ENCODE results near the gene TSHZ2.
"Not testable (repeated sequence)": the region's sequence is repeated elsewhere in the genome, so short reads cannot be mapped to it uniquely, and the experiment has no call there.

The TSHZ2 gene

GRCh38 chr20:53510704-53511103 is 538.5 kb downstream of the TSHZ2 start:
- no peaks in the 10 kb centered on the region for H3K27me3 ChIP-seq (ENCODE audit: control insufficient read depth, insufficient read depth, low read length)
- no peaks in the 10 kb centered on the region for H3K4me1 ChIP-seq (ENCODE audit: control insufficient read depth, insufficient read depth, low read length)
- H3K4me3 ChIP-seq (ENCODE audit: low read length): no peak overlapping the region
- no CpG with 5 or more reads among the region's 8 CpGs for WGBS (ENCODE audit: insufficient coverage, insufficient read length)
- no peak for DNase-seq (ENCODE audit: low read depth, low spot score)
- H3K27ac ChIP-seq (ENCODE audit: low read length): no peak overlapping the region
- H3K36me3 ChIP-seq (ENCODE audit: control insufficient read depth, insufficient read depth, low read length): no peaks in the 10 kb centered on the region
- H3K9me3 ChIP-seq (ENCODE audit: control insufficient read depth, insufficient read depth, low read length): no peaks in the 10 kb centered on the region

- Histone ChIP-seq H3K27ac (ENCODE audit: low read length) (no peak overlapping the region), H3K27me3 (ENCODE audit: control insufficient read depth, insufficient read depth, low read length) (no peaks in the 10 kb centered on the region), H3K4me3 (ENCODE audit: low read length) (no peak overlapping the region), H3K9me3 (ENCODE audit: control insufficient read depth, insufficient read depth, low read length) (no peaks in the 10 kb centered on the region), H3K4me1 (ENCODE audit: control insufficient read depth, insufficient read depth, low read length) (no peaks in the 10 kb centered on the region), H3K36me3 (ENCODE audit: control insufficient read depth, insufficient read depth, low read length) (no peaks in the 10 kb centered on the region)
- DNase-seq (ENCODE audit: low read depth, low spot score): no peak
- no CpG with 5 or more reads among the region's 9 CpGs for WGBS (ENCODE audit: insufficient coverage, insufficient read length)
These were observed 539.9 kb downstream of the TSHZ2 start for GRCh38 chr20:53512076-53512475.

GRCh38 chr20:53513168-53513488 is 541.0 kb downstream of the TSHZ2 start:
- Histone ChIP-seq H3K36me3 (ENCODE audit: control insufficient read depth, insufficient read depth, low read length) (no peaks in the 10 kb centered on the region), H3K27ac (ENCODE audit: low read length) (no peak overlapping the region), H3K9me3 (ENCODE audit: control insufficient read depth, insufficient read depth, low read length) (no peaks in the 10 kb centered on the region), H3K4me1 (ENCODE audit: control insufficient read depth, insufficient read depth, low read length) (no peaks in the 10 kb centered on the region), H3K27me3 (ENCODE audit: control insufficient read depth, insufficient read depth, low read length) (no peaks in the 10 kb centered on the region), H3K4me3 (ENCODE audit: low read length) (no peak overlapping the region)
- no CpG with 5 or more reads among the region's 2 CpGs for WGBS (ENCODE audit: insufficient coverage, insufficient read length)
- DNase-seq (ENCODE audit: low read depth, low spot score): no peak

- Histone ChIP-seq H3K27ac (ENCODE audit: low read length) (no peak overlapping the region), H3K9me3 (ENCODE audit: control insufficient read depth, insufficient read depth, low read length) (no peaks in the 10 kb centered on the region), H3K36me3 (ENCODE audit: control insufficient read depth, insufficient read depth, low read length) (no peaks in the 10 kb centered on the region), H3K4me1 (ENCODE audit: control insufficient read depth, insufficient read depth, low read length) (no peaks in the 10 kb centered on the region), H3K4me3 (ENCODE audit: low read length) (no peak overlapping the region), H3K27me3 (ENCODE audit: control insufficient read depth, insufficient read depth, low read length) (no peaks in the 10 kb centered on the region)
- no CpG with 5 or more reads among the region's 18 CpGs for WGBS (ENCODE audit: insufficient coverage, insufficient read length)
- no peak for DNase-seq (ENCODE audit: low read depth, low spot score)
These were observed 541.5 kb downstream of the TSHZ2 start for GRCh38 chr20:53513489-53514298.

- no peak for DNase-seq (ENCODE audit: low read depth, low spot score)
- Histone ChIP-seq H3K4me3 (ENCODE audit: low read length) (no peak overlapping the region), H3K9me3 (ENCODE audit: control insufficient read depth, insufficient read depth, low read length) (no peaks in the 10 kb centered on the region), H3K27me3 (ENCODE audit: control insufficient read depth, insufficient read depth, low read length) (no peaks in the 10 kb centered on the region), H3K27ac (ENCODE audit: low read length) (no peak overlapping the region), H3K36me3 (ENCODE audit: control insufficient read depth, insufficient read depth, low read length) (no peaks in the 10 kb centered on the region), H3K4me1 (ENCODE audit: control insufficient read depth, insufficient read depth, low read length) (no peaks in the 10 kb centered on the region)
- no CpG with 5 or more reads among the region's 4 CpGs for WGBS (ENCODE audit: insufficient coverage, insufficient read length)
These were observed 543.6 kb downstream of the TSHZ2 start for GRCh38 chr20:53515749-53516148.

- Histone ChIP-seq H3K27me3 (ENCODE audit: control insufficient read depth, insufficient read depth, low read length) (no peaks in the 10 kb centered on the region), H3K36me3 (ENCODE audit: control insufficient read depth, insufficient read depth, low read length) (no peaks in the 10 kb centered on the region), H3K27ac (ENCODE audit: low read length) (no peak overlapping the region), H3K9me3 (ENCODE audit: control insufficient read depth, insufficient read depth, low read length) (no peaks in the 10 kb centered on the region), H3K4me1 (ENCODE audit: control insufficient read depth, insufficient read depth, low read length) (no peaks in the 10 kb centered on the region), H3K4me3 (ENCODE audit: low read length) (no peak overlapping the region)
- no CpG with 5 or more reads among the region's 13 CpGs for WGBS (ENCODE audit: insufficient coverage, insufficient read length)
- no peak for DNase-seq (ENCODE audit: low read depth, low spot score)
These were observed 545.0 kb downstream of the TSHZ2 start for GRCh38 chr20:53517146-53517545.

- H3K27ac ChIP-seq (ENCODE audit: low read length); H3K4me3 ChIP-seq (ENCODE audit: low read length); H3K4me1 ChIP-seq (ENCODE audit: control insufficient read depth, insufficient read depth, low read length); H3K36me3 ChIP-seq (ENCODE audit: control insufficient read depth, insufficient read depth, low read length); H3K9me3 ChIP-seq (ENCODE audit: control insufficient read depth, insufficient read depth, low read length); DNase-seq (ENCODE audit: low read depth, low spot score); H3K27me3 ChIP-seq (ENCODE audit: control insufficient read depth, insufficient read depth, low read length): not testable (repeated sequence)
- no CpG with 5 or more reads among the region's 5 CpGs for WGBS (ENCODE audit: insufficient coverage, insufficient read length)
These were observed 549.3 kb downstream of the TSHZ2 start for GRCh38 chr20:53521421-53521820.

- Histone ChIP-seq H3K27ac (ENCODE audit: low read length) (no peak overlapping the region), H3K36me3 (ENCODE audit: control insufficient read depth, insufficient read depth, low read length) (no peaks in the 10 kb centered on the region), H3K9me3 (ENCODE audit: control insufficient read depth, insufficient read depth, low read length) (no peaks in the 10 kb centered on the region), H3K4me1 (ENCODE audit: control insufficient read depth, insufficient read depth, low read length) (no peaks in the 10 kb centered on the region), H3K27me3 (ENCODE audit: control insufficient read depth, insufficient read depth, low read length) (no peaks in the 10 kb centered on the region), H3K4me3 (ENCODE audit: low read length) (no peak overlapping the region)
- no peak for DNase-seq (ENCODE audit: low read depth, low spot score)
- WGBS (ENCODE audit: insufficient coverage, insufficient read length): no CpG with 5 or more reads among the region's 3 CpGs
These were observed 549.9 kb downstream of the TSHZ2 start for GRCh38 chr20:53522026-53522425.

GRCh38 chr20:53522696-53523095 is 550.5 kb downstream of the TSHZ2 start:
- no peaks in the 10 kb centered on the region for H3K9me3 ChIP-seq (ENCODE audit: control insufficient read depth, insufficient read depth, low read length)
- H3K4me1 ChIP-seq (ENCODE audit: control insufficient read depth, insufficient read depth, low read length): no peaks in the 10 kb centered on the region
- H3K27me3 ChIP-seq (ENCODE audit: control insufficient read depth, insufficient read depth, low read length): no peaks in the 10 kb centered on the region
- no peak overlapping the region for H3K27ac ChIP-seq (ENCODE audit: low read length)
- DNase-seq (ENCODE audit: low read depth, low spot score): no peak
- H3K4me3 ChIP-seq (ENCODE audit: low read length): no peak overlapping the region
- no peaks in the 10 kb centered on the region for H3K36me3 ChIP-seq (ENCODE audit: control insufficient read depth, insufficient read depth, low read length)
- WGBS (ENCODE audit: insufficient coverage, insufficient read length): no CpG with 5 or more reads among the region's 5 CpGs

- no CpG with 5 or more reads among the region's 2 CpGs for WGBS (ENCODE audit: insufficient coverage, insufficient read length)
- H3K9me3 ChIP-seq (ENCODE audit: control insufficient read depth, insufficient read depth, low read length); H3K36me3 ChIP-seq (ENCODE audit: control insufficient read depth, insufficient read depth, low read length); DNase-seq (ENCODE audit: low read depth, low spot score); H3K27me3 ChIP-seq (ENCODE audit: control insufficient read depth, insufficient read depth, low read length); H3K4me1 ChIP-seq (ENCODE audit: control insufficient read depth, insufficient read depth, low read length); H3K4me3 ChIP-seq (ENCODE audit: low read length); H3K27ac ChIP-seq (ENCODE audit: low read length): not testable (repeated sequence)
These were observed 551.5 kb downstream of the TSHZ2 start for GRCh38 chr20:53523615-53524014.

GRCh38 chr20:53524589-53525312 is 552.6 kb downstream of the TSHZ2 start:
- no peak for DNase-seq (ENCODE audit: low read depth, low spot score)
- H3K4me1 ChIP-seq (ENCODE audit: control insufficient read depth, insufficient read depth, low read length): no peaks in the 10 kb centered on the region
- no peaks in the 10 kb centered on the region for H3K36me3 ChIP-seq (ENCODE audit: control insufficient read depth, insufficient read depth, low read length)
- WGBS (ENCODE audit: insufficient coverage, insufficient read length): no CpG with 5 or more reads among the region's 13 CpGs
- H3K9me3 ChIP-seq (ENCODE audit: control insufficient read depth, insufficient read depth, low read length): no peaks in the 10 kb centered on the region
- no peaks in the 10 kb centered on the region for H3K27me3 ChIP-seq (ENCODE audit: control insufficient read depth, insufficient read depth, low read length)
- H3K4me3 ChIP-seq (ENCODE audit: low read length): no peak overlapping the region
- H3K27ac ChIP-seq (ENCODE audit: low read length): no peak overlapping the region
